GM23248 (cell line): Measurements from ENCODE around the gene FMN2. TPM values are rescaled to one million over a fixed set of nuclear protein-coding genes. Genes with fewer than 3 reads are reported as not detected.

Experiments used
- DNase-seq: peaks from one replicate; pipeline ENCODE4 v3.0.0-alpha.2; 2015
- H2AFZ ChIP-seq: fragments of 200-600 bp; sonication (generic); 2 replicates; pipeline ENCODE4 v1.6.1; 2016; ENCODE audit warnings: antibody characterized with exemption
- H3F3A ChIP-seq: fragments of 200-600 bp; sonication (generic); 2 replicates; pipeline ENCODE4 v1.6.1; 2016; ENCODE audit warnings: mild to moderate bottlenecking, antibody characterized with exemption, mixed run types; ENCODE audit not compliant: insufficient read depth
- H3K27ac ChIP-seq: fragments of 200-600 bp; sonication (generic); 2 replicates; pipeline ENCODE4 v1.5.1; 2016; ENCODE audit warnings: mild to moderate bottlenecking
- H3K27me3 ChIP-seq: fragments of 200-600 bp; sonication (generic); replicated peaks from 2 replicates; pipeline ENCODE4 v1.6.1; 2016; ENCODE audit warnings: mild to moderate bottlenecking; ENCODE audit not compliant: insufficient read depth
- H3K36me3 ChIP-seq: fragments of 200-600 bp; sonication (generic); 2 replicates; pipeline ENCODE4 v1.6.1; 2016; ENCODE audit warnings: low read depth, mild to moderate bottlenecking
- H3K4me1 ChIP-seq: fragments of 200-600 bp; sonication (generic); 2 replicates; pipeline ENCODE4 v1.6.1; 2016; ENCODE audit warnings: mild to moderate bottlenecking; ENCODE audit not compliant: insufficient read depth
- H3K4me2 ChIP-seq: fragments of 200-600 bp; sonication (generic); one replicate; pipeline ENCODE4 v1.6.1; 2016; ENCODE audit warnings: mild to moderate bottlenecking; ENCODE audit not compliant: unreplicated experiment
- H3K4me3 ChIP-seq: fragments of 200-600 bp; sonication (generic); 2 replicates; pipeline ENCODE4 v1.5.1; 2016; ENCODE audit warnings: mild to moderate bottlenecking
- H3K79me2 ChIP-seq: fragments of 200-600 bp; sonication (generic); 2 replicates; pipeline ENCODE4 v1.6.1; 2016; ENCODE audit warnings: mild to moderate bottlenecking; ENCODE audit not compliant: insufficient read depth
- H3K9ac ChIP-seq: fragments of 200-600 bp; sonication (generic); 2 replicates; pipeline ENCODE4 v1.6.1; 2016; ENCODE audit warnings: mild to moderate bottlenecking
- H3K9me2 ChIP-seq: fragments of 200-600 bp; sonication (generic); 2 replicates; pipeline ENCODE4 v1.6.1; 2016; ENCODE audit warnings: mixed run types, mild to moderate bottlenecking, moderate library complexity; ENCODE audit not compliant: insufficient read depth
- H3K9me3 ChIP-seq: fragments of 200-600 bp; sonication (generic); one replicate; pipeline ENCODE4 v1.6.1; 2017; ENCODE audit warnings: low read depth
- H4K20me1 ChIP-seq: fragments of 200-600 bp; sonication (generic); 2 replicates; pipeline ENCODE4 v1.6.0; 2016; ENCODE audit not compliant: insufficient read depth
- EZH2 ChIP-seq: fragments of 200-600 bp; sonication (generic); IDR thresholded peaks from 2 replicates; pipeline ENCODE4 v1.6.1; 2018; ENCODE audit warnings: antibody characterized with exemption, mild to moderate bottlenecking; ENCODE audit not compliant: insufficient read depth, poor library complexity, severe bottlenecking
- EZH2phosphoT487 ChIP-seq: fragments of 200-600 bp; sonication (generic); IDR thresholded peaks from 2 replicates; pipeline ENCODE4 v1.6.1; 2018; ENCODE audit warnings: antibody characterized with exemption, moderate library complexity, mild to moderate bottlenecking, low read depth; ENCODE audit not compliant: insufficient read depth
- WGBS, 2 experiments: methylation state at CpG; one replicate each; pipeline ENCODE4 v1.1.6; 2015 to 2017; ENCODE audit warnings: low lambda C conversion rate in 2 of 2, low coverage in 1 of 2; ENCODE audit errors: missing lambda C conversion rate in 2 of 2; 5-methylcytosine and 5-hydroxymethylcytosine counted together
- in situ Hi-C: fragments of 300-500 bp; cut with MboI; formaldehyde crosslinking; loops from 2 replicates; pipeline ENCODE4 v1.15.0; 2020
- polyA plus RNA-seq: library from polyadenylated mRNA; unstranded; fragments of >200 nt; fragmentation: Nextera tagmentation; extraction: Ambion mirVana; gene quantifications from 2 replicates; pipeline ENCODE4 v1.2.1, GENCODE V29; 2016
- total RNA-seq: library from RNA; depleted of rRNA; stranded (reverse); fragments of >200 nt; shearing (Covaris generic); gene quantifications from 2 replicates; pipeline ENCODE4 v1.2.3, GENCODE V29; 2014

Gene FMN2
- total and polyA plus RNA-seq, 2 experiments from 2014 or later, result 78.2 to 114 TPM

DNA sequence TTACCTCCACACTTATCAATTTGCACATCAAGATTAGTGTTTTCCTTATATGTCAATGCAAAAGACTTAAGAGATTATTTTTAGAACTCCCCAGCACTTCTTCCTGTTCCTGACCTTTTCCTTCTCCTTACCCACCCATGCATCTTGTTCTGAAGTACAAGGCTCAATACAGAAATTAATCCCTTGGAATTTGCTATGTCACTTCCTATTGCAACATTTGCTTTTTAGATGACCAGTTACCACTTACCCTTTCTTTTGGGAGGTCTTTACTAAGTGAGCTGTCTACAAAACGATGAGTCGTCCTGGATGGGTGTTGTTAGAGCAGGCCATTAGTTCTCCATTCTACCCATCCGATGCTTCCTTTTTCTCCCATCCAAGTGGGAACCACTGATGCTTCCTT, 221.2 kb downstream of the FMN2 start:
- Histone ChIP-seq H3K9ac (peak overlapping the region; percentile 37), H4K20me1 (no peaks in the 10 kb centered on the region), H3K27me3 (no peaks in the 10 kb centered on the region), H3K4me3 (no peak overlapping the region), H3F3A (peaks cover 92% of the 10 kb centered on the region), H3K9me2 (no peaks in the 10 kb centered on the region), H3K9me3 (no peaks in the 10 kb centered on the region), H3K4me2 (peak overlapping the region; percentile 75), H3K36me3 (0 out of 2 replicates have a peak, but pooled peaks cover 7% of the 10 kb centered on the region), H3K27ac (peak overlapping the region; percentile 82), H2AFZ (no peak overlapping the region), H3K4me1 (peaks cover 82% of the 10 kb centered on the region), H3K79me2 (peaks cover 78% of the 10 kb centered on the region)
- TF ChIP-seq EZH2phosphoT487 (peak; percentile 86; the same call in 1 of the 2 replicates), EZH2 (no peak)
- DNase-seq, result peak; percentile 95
- 0 to 3% methylated on average over 3 of the region's 3 CpGs for WGBS, 2 experiments
- in situ Hi-C loops, result no loop called here

GRCh38 chr1:240314845-240315801, 223.4 kb downstream of the FMN2 start:
- H3K27me3 ChIP-seq, result no peaks in the 10 kb centered on the region
- peak; percentile 59 for DNase-seq
- no peak overlapping the region for H3K4me2 ChIP-seq
- no peak overlapping the region for H3K4me3 ChIP-seq
- H3F3A ChIP-seq, result peaks cover 74% of the 10 kb centered on the region
- peak overlapping the region; percentile 82 for H3K27ac ChIP-seq
- 0 out of 2 replicates have a peak, but pooled peaks cover 12% of the 10 kb centered on the region for H3K36me3 ChIP-seq
- H3K79me2 ChIP-seq, result peaks cover 82% of the 10 kb centered on the region
- H4K20me1 ChIP-seq, result no peaks in the 10 kb centered on the region
- no peaks in the 10 kb centered on the region for H3K9me3 ChIP-seq
- H3K9ac ChIP-seq, result no peak overlapping the region
- peaks cover 64% of the 10 kb centered on the region for H3K4me1 ChIP-seq
- H2AFZ ChIP-seq, result no peak overlapping the region
- no peaks in the 10 kb centered on the region for H3K9me2 ChIP-seq
- 65 to 81% methylated on average over 3 of the region's 3 CpGs for WGBS, 2 experiments
- in situ Hi-C loops, result no loop called here
- no peak for TF ChIP-seq EZH2
- TF ChIP-seq EZH2phosphoT487, result no peak

DNA sequence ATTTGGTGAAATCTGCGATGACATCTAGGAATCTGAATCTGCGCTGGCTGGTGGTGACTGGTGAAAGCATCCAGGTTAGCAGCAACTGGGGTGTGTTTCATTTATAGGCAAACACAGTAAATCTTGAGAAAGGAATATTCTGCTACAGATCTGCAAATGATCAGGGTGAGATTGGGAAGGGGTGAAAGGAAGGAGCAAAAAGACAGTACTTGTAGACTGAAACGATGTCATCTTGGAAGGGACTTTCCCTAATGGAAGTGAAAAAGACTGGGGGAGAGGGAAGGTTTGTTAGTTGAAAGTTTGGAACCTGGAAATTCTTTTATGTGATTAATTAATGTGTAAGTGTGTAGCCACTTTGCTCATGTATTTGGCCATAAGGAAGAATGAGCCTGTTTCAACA, 228.3 kb downstream of the FMN2 start:
- in situ Hi-C loops, result no loop called here
- no peak overlapping the region for H3K27ac ChIP-seq
- H3K9ac ChIP-seq, result no peak overlapping the region
- WGBS, 2 experiments, result 93 to 97% methylated on average over 3 of the region's 3 CpGs
- H3K4me2 ChIP-seq, result no peak overlapping the region
- peaks cover 17% of the 10 kb centered on the region for H3K4me1 ChIP-seq
- peaks cover 35% of the 10 kb centered on the region for H3F3A ChIP-seq
- no peaks in the 10 kb centered on the region for H3K9me2 ChIP-seq
- TF ChIP-seq EZH2 (no peak), EZH2phosphoT487 (no peak)
- H3K4me3 ChIP-seq, result no peak overlapping the region
- H4K20me1 ChIP-seq, result no peaks in the 10 kb centered on the region
- peaks cover 100% of the 10 kb centered on the region for H3K79me2 ChIP-seq
- H3K9me3 ChIP-seq, result no peaks in the 10 kb centered on the region
- no peaks in the 10 kb centered on the region for H3K27me3 ChIP-seq
- H3K36me3 ChIP-seq, result peaks cover 12% of the 10 kb centered on the region; the same call in 1 of the 2 replicates
- DNase-seq, result no peak
- H2AFZ ChIP-seq, result no peak overlapping the region

DNA sequence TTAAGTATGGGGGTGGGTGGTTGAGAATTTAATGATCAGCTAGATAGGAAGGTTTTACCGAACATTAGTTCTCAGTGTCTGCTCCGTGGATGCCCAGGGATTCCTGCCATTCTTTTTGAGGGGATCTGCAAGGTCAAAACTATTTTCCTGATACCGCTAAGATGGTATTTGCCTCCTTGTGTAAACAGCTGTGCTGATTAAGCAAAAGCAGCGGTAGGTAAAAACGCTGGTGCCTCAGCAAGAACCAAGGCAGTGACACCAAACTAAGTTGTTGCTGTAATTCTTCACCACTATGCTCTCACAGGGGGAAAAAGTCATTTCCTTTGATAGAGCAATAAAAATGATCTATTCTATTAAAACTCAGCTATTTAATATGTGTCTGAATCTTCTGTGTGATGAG, 229.0 kb downstream of the FMN2 start:
- Histone ChIP-seq H3F3A (peaks cover 32% of the 10 kb centered on the region), H2AFZ (no peak overlapping the region), H3K9me2 (no peaks in the 10 kb centered on the region), H3K27ac (no peak overlapping the region), H3K4me3 (no peak overlapping the region), H4K20me1 (no peaks in the 10 kb centered on the region), H3K79me2 (peaks cover 100% of the 10 kb centered on the region), H3K4me1 (peaks cover 10% of the 10 kb centered on the region), H3K36me3 (peaks cover 12% of the 10 kb centered on the region; the same call in 1 of the 2 replicates), H3K9me3 (no peaks in the 10 kb centered on the region), H3K9ac (no peak overlapping the region), H3K27me3 (no peaks in the 10 kb centered on the region), H3K4me2 (no peak overlapping the region)
- DNase-seq, result no peak
- TF ChIP-seq EZH2 (no peak), EZH2phosphoT487 (no peak)
- 98 to 99% methylated on average over 5 of the region's 5 CpGs for WGBS, 2 experiments
- in situ Hi-C loops, result no loop called here
